ENCODE measurements around the gene VEZF1.
A peak's percentile ranks its signal among the peaks of the same experiment; 100 is the strongest.

VEZF1 gene

GRCh38 chr17:57948169-57948554 is 39.9 kb downstream of the VEZF1 start:
- DNase-seq = no peak

- DNase-seq = no peak
These were observed 40.7 kb downstream of the VEZF1 start for GRCh38 chr17:57947369-57947768.

GRCh38 chr17:57946798-57947358 is 41.2 kb downstream of the VEZF1 start:
- peak; percentile 59 to 74 for DNase-seq

GRCh38 chr17:57945996-57946797 is 41.9 kb downstream of the VEZF1 start:
- no peak for DNase-seq

GRCh38 chr17:57944908-57945307 is 43.1 kb downstream of the VEZF1 start:
- no peak for DNase-seq

- DNase-seq = no peak
These were observed 44.4 kb downstream of the VEZF1 start for GRCh38 chr17:57943645-57944044.

GRCh38 chr17:57943140-57943539 is 44.9 kb downstream of the VEZF1 start:
- DNase-seq = no peak

GRCh38 chr17:57941384-57942370 is 46.4 kb downstream of the VEZF1 start:
- peak; percentile 76 to 79 for DNase-seq

GRCh38 chr17:57940653-57941329 is 47.3 kb downstream of the VEZF1 start:
- DNase-seq = peak; percentile 98

- peak; percentile 97 to 98 for DNase-seq
These were observed 47.8 kb downstream of the VEZF1 start for GRCh38 chr17:57940231-57940630.

- DNase-seq = peak; percentile 90 to 91
These were observed 48.3 kb downstream of the VEZF1 start for GRCh38 chr17:57939797-57940196.

GRCh38 chr17:57938061-57938502 is 50.0 kb downstream of the VEZF1 start:
- no peak for DNase-seq

- no peak for DNase-seq
These were observed 50.6 kb downstream of the VEZF1 start for GRCh38 chr17:57937492-57937891.

- DNase-seq = peak in 1 of 2 experiments; percentile 46
These were observed 51.9 kb downstream of the VEZF1 start for GRCh38 chr17:57935833-57936807.

- DNase-seq = no peak
These were observed 56.4 kb downstream of the VEZF1 start for GRCh38 chr17:57931488-57932137.

GRCh38 chr17:57930239-57930638 is 57.8 kb downstream of the VEZF1 start:
- no peak for DNase-seq

- DNase-seq = no peak
These were observed 58.7 kb downstream of the VEZF1 start for GRCh38 chr17:57929386-57929785.

- no peak for DNase-seq
These were observed 59.1 kb downstream of the VEZF1 start for GRCh38 chr17:57928928-57929327.

- peak; percentile 54 to 81 for DNase-seq
These were observed 60.9 kb downstream of the VEZF1 start for GRCh38 chr17:57927048-57927723.

GRCh38 chr17:57926723-57927047 is 61.4 kb downstream of the VEZF1 start:
- peak; percentile 43 to 79 for DNase-seq
